Measurements from ENCODE around the gene PLXDC2.

GRCh38 chr10:19826712-19827111 is 10.5 kb downstream of the PLXDC2 start:
- TF ChIP-seq CTCF (IDR thresholded peaks at IDR 0.05; ENCODE audit: borderline replicate concordance, extremely low read depth, low read length, poor library complexity, severe bottlenecking): no peak
- TF ChIP-seq EZH2 (IDR thresholded peaks at IDR 0.05; ENCODE audit: borderline replicate concordance, low read depth, low read length, severe bottlenecking): no peak

All from DND-41 (cell line).